GM19438 (cell line): ENCODE measurements around the gene KCNJ2.

Source experiments
- ATAC-seq: cut with Tn5 transposase; IDR thresholded peaks from one replicate; pipeline ENCODE4 v1.9.1; 2021; ENCODE audit warnings: low read depth; ENCODE audit not compliant: unreplicated experiment

KCNJ2 gene

DNA sequence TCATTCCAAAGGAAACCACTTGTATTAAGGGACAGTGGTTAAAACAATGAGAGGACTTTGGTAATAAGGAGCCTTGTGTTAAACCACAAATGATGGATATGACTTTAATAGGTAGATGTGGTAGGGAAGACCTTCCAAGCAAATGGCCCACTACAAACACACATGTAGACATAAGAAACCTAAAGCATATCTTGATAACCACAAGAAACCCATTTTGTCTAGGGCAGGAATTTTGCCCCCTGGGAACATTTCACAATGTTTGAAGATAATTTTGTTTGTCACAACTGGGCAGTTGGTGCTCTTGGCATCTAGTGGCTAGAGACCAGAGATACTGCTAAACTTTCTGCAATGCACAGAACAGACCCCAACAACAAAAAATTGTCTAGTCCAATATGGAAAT lies 25.8 kb downstream of the KCNJ2 start:
- ATAC-seq = no peak

DNA sequence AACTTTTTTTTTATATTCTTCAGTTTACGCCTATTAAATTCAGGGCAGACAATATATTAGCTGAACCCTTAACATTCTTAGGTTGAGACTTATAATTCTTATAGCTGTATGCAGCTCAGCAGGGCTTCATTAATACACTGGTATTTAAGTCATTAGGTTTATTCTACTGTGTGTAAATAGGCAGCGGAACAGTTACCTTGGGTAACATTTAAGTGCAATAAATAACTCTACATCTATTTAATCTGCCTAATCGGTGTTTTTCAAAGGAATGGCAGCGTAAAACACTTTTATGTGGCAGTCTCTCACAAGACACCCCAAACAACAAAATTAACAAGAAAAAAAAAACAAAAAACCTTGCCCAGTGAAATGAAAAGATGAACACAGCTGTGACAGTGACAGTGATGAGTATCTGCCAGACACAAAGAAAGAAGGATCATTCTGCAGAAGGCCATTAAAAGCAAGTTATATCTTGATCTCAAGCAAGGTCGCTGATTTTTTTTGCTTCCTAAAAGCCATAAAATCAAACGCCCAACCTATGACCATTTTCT lies 32.6 kb downstream of the KCNJ2 start:
- ATAC-seq = no peak

DNA sequence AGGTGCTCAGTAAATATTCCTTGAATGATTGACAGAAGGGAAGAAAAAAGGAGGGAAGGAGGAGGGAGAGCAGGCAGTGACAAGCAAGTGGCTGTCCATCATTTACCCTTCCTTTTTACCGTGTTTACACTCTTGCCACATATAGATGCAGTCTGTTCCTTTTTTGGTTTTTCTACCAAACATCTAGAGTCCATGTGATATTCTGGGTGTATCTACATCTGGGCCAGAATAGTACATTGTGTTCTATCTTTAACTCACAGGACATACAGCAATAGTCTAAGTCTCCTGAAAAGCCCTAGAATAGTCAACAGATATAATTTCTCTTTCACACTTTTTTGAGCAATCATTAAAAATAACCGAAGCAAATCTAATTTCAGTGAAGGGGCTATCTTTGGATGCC lies 33.5 kb downstream of the KCNJ2 start:
- ATAC-seq = no peak

DNA sequence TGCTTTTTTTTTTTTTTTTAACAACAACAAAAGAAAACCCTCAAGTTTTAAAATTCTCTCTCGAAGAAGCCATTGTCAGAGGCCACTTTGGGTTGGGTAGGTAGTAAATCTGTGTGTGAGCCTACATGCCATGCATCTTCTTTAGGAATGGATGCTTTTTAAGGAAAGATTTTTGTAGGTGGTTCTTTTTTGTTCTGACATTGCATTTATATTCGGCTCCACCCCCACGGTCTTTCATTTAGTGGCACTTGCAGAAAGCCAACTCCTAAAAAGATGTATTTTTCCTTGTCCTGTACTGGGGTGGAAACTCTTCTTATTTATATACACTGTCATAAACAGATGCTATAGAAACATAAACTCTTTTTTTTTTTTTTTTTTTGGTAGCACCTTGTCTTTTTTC lies 35.1 kb downstream of the KCNJ2 start:
- ATAC-seq = no peak

DNA sequence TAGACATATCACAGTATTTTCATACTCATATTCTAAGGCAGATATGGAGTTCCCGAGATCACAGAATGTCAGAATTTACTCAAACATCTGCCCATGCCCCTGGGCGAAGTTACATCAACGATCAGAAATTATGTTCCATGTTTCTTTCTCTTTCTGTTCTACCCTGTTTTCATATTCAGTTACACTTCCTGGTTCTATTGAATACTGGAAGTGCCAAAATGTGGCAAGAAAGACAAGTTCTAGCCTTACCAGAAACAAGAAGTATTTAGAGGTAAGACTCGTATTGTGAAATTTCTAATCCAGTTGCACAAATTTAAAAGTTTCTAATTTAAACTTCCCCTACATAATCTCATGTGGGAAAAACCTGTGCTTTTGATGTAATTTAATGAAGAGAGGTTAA lies 36.1 kb downstream of the KCNJ2 start:
- no peak for ATAC-seq

DNA sequence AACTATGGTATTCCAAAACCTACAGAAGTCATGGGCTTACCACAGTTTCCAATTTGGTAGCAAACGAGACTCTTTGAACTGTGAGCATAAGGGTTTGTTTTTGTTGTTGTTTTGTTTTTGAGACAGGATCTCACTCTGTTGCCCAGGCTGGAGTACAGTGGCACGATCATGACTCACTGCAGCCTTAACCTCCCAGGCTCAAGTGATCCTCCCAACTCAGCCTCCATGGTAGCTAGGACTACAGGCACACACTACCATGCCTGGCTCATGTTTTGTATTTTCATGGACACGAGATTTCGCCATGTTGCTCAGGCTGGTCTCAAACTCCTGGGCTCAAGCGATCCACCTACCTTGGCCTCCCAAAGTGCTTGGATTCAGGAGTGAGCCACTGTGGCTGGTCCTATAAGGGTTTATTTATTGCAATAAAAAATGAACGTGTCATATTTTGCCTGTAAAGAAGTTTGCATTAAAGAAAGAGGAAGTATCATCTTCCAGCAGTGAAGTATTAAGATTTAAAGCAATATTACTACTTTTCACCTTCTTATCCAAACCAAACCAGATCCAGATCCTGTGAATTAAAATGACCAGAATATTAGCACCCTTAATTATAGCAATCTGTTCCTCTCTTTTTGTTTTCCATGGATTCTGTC lies 37.2 kb downstream of the KCNJ2 start:
- no peak for ATAC-seq

DNA sequence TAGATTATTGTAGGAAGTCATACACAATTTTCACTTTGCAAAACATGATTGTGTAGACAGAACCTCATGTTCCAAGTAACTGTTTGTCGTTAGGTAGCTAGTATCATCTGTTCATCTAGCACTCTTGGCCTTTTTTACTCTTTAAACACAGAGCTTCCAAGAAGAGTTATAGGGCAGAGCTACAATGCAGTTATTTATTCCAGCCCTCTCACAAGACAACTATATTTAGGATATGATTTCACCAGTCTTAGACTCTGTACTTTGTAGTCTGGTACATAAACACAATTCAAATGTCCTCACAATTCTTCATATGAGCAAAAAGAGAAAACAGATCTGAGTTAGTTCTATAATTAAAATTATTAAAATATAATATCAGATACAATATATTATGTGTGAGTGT lies 37.9 kb downstream of the KCNJ2 start:
- no peak for ATAC-seq

DNA sequence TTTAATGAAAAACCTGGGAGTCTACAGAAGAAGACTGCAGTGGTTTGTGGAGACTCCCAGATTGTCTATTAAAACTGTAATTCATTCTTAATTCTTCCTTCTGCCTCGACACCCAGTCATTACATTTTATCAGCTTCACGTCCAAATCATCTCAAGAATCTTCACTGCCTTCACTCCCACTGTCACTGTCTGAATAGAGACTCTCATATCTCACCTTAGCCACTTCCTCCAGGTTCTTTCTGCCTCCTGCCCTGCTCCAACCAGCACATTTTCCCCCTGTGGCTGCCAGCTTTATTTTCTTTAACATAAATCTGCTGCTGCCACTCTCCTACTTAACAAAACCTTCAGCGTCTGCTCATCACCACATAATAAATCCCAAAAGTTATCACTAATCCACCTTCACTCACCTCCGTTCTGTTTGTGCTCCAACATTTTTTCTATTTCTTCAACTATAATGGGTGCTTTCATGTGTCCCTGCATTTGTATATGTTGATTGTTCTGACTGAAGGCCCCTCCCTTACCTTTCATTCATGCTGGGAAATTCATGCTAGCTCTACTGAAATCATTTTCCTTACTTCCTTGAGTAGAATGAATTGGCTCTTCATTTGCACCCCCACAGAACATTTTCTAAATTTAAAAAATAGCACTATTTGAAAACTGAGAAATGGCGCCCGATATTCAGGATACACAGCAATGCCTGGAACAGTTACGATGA lies 38.9 kb downstream of the KCNJ2 start:
- no peak for ATAC-seq

DNA sequence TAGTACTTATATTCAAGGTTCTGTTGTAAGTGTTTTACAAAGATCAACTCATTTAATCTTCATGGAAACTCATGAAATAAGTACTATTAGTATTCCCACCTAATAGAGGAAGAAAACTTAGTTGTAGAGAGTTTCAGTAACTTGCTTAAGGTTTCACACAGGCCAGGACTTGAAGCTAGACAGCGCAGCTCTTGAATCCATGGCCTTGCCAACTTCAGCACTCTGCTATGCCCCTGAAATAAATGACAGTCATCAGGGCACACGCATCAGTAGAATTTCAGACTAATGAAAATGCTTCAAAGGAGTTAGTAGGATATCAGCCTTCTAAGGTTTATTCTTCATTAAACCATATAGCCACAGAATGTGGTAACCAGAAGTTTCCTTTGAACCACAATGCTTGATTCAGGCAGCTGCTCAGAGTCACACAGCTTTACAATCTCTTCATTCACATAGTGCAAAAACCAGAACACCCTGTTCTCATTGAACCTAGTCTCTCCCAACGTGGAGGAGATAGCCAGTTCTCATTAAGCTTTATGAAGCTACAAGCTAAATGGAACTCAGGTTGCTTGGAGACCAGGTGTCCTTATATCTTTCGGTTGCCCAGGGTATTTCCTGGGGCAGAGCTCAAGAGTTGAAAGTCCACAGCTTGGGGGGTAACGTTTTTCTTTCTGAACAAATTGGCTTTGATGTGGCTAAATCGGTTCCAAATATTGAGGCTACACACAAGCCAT lies 39.7 kb downstream of the KCNJ2 start:
- no peak for ATAC-seq

DNA sequence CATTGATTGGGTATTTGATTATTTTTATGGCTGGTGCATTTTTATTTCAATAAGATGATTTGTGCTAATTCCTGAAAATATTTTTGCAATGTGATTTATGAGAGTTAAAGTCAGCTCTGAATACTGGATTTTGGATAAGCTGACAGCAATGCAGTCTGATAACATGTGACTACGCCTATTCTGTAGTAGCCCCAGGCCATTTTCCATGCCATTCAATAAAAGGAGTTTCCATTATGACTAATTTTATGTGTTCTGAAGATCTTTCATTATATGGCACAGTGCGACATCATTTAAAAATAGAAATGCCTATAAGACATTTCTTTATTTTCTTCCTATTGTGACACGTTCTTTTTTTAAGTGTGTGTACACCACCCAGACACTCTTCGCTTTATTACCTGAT lies 46.3 kb downstream of the KCNJ2 start:
- ATAC-seq = no peak

DNA sequence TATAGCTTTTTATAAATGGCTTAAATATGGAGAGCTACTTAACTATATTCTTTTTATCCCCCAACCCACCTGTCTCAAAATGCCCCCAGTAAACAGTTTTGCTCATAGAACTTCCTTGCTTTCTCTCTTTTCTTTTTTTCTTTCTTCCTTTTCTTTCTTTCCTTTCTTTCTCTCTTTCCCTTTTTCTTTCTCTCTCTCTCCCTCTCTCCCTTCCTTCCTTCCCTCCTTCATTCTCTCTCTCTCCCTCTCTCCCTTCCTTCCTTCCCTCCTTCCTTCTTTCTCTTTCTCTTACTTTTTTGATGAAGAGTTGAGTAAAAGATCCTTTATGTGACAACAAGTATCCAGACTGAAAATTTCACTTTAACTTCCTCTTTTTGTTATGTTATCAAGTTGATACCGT lies 48.2 kb downstream of the KCNJ2 start:
- no peak for ATAC-seq

DNA sequence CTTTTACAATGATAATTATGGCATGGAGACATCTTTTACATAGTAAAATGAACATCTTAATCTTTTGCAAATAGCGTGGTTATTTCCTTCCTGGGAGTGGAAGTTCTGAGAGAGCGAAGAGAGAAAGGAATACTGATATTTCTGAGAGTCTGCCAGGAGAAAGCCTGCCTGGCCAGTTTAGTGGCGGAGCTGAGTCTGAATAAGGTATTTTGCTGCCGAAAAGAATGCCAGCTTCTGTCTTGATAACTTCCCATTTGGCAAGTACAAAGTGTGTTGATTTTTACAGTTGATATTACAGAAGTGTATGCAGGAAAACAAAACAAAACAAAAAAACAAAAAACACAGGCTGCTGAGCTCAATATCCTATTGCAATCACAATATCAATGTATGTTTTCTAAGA lies 55.9 kb downstream of the KCNJ2 start:
- ATAC-seq = no peak
